B cell (primary cell): Measurements from ENCODE around the gene KLHL1. TPM values are rescaled to one million over a fixed set of nuclear protein-coding genes. Genes with fewer than 3 reads are reported as not detected.

Experiments used
- ATAC-seq: fragments of 200-7000 bp; cut with Tn5 transposase; one replicate; pipeline ENCODE4 v1.10.0; 2021; ENCODE audit warnings: low read depth, mild to moderate bottlenecking, moderate number of reproducible peaks, moderate library complexity
- CTCF ChIA-PET: fragments of 350-600 bp; sonication (Branson Sonifier 250); formaldehyde crosslinking; loops from one replicate; lab custom pipeline; 2021; ENCODE audit warnings: antibody characterized with exemption, inconsistent platforms; lab: Charles Lee
- POLR2A ChIA-PET: fragments of 350-600 bp; sonication (Branson Sonifier 250); formaldehyde crosslinking; loops from one replicate; lab custom pipeline; 2021; ENCODE audit warnings: antibody characterized with exemption; lab: Charles Lee
- DNase-seq: peaks from one replicate; pipeline ENCODE4 v3.0.0; 2013
- H2AFZ ChIP-seq: 2 replicates; pipeline ENCODE4 v1.6.1; 2012; ENCODE audit warnings: mild to moderate bottlenecking, low read depth, low read length; ENCODE audit not compliant: insufficient read depth, poor library complexity, severe bottlenecking
- H3K27ac ChIP-seq, 2 donors: 1 replicate in 1 of 2; 2 replicates in 1 of 2; pipeline ENCODE4 v1.5.1; 2012 to 2013; ENCODE audit warnings: low read length in 2 of 2, mild to moderate bottlenecking in 2 of 2, moderate library complexity in 1 of 2
- H3K27me3 ChIP-seq, 4 experiments: fragments of 200-600 bp in 1 of 4; sonication (generic) in 1 of 4; replicated peaks in 1 of 4; 1 replicate in 2 of 4; 2 replicates in 2 of 4; pipeline versions ENCODE4 v1.6.1 to v1.7.0; 2013 to 2016; ENCODE audit warnings: low read length in 3 of 4, mild to moderate bottlenecking in 2 of 4, mixed read lengths in 1 of 4, moderate library complexity in 1 of 4; ENCODE audit not compliant: insufficient read depth in 4 of 4, control insufficient read depth in 3 of 4; ENCODE audit errors: control extremely low read depth in 1 of 4
- H3K36me3 ChIP-seq, 2 experiments: replicated peaks in 1 of 2; 1 replicate in 1 of 2; 2 replicates in 1 of 2; pipeline versions ENCODE4 v1.6.1 to v1.7.1; 2013; ENCODE audit warnings: low read length in 1 of 2; ENCODE audit not compliant: insufficient read depth in 2 of 2, control insufficient read depth in 1 of 2; ENCODE audit errors: control extremely low read depth in 1 of 2, extremely low read depth in 1 of 2
- H3K4me1 ChIP-seq, 2 donors: fragments of 200-600 bp in 1 of 2; sonication (generic) in 1 of 2; 1 replicate in 1 of 2; 2 replicates in 1 of 2; pipeline versions ENCODE4 v1.5.1 to v1.6.1; 2013 to 2017; ENCODE audit warnings: low read length in 2 of 2; ENCODE audit not compliant: control insufficient read depth in 2 of 2, insufficient read depth in 2 of 2
- H3K4me2 ChIP-seq: replicated peaks from 2 replicates; pipeline ENCODE3; 2012; ENCODE audit warnings: mild to moderate bottlenecking, low read depth, low read length; ENCODE audit not compliant: poor library complexity, severe bottlenecking
- H3K4me3 ChIP-seq, 5 experiments: fragments of 200-600 bp in 1 of 5; sonication (generic) in 1 of 5; 1 replicate in 3 of 5; 2 replicates in 2 of 5; pipeline versions ENCODE4 v1.5.1 to v1.7.0; 2011 to 2016; ENCODE audit warnings: low read length in 4 of 5, mild to moderate bottlenecking in 4 of 5, low read depth in 2 of 5, control low read depth in 1 of 5, moderate library complexity in 1 of 5; ENCODE audit not compliant: insufficient read depth in 1 of 5; ENCODE audit errors: control extremely low read depth in 1 of 5, extremely low read depth in 1 of 5
- H3K79me2 ChIP-seq: fragments of 200-600 bp; sonication (generic); one replicate; pipeline ENCODE4 v1.6.0; 2016; ENCODE audit warnings: low read length; ENCODE audit not compliant: control insufficient read depth, insufficient read depth
- H3K9ac ChIP-seq: fragments of 200-600 bp; sonication (generic); 2 replicates; pipeline ENCODE4 v1.6.1; 2017; ENCODE audit warnings: mild to moderate bottlenecking, low read length, moderate library complexity
- H3K9me3 ChIP-seq, 3 donors: one replicate each; pipeline versions ENCODE4 v1.6.1 to v1.7.1; 2013; ENCODE audit warnings: low read length in 2 of 3; ENCODE audit not compliant: control insufficient read depth in 2 of 3, insufficient read depth in 1 of 3; ENCODE audit errors: control extremely low read depth in 1 of 3
- H4K20me1 ChIP-seq: 2 replicates; pipeline ENCODE4 v1.6.0; 2012; ENCODE audit warnings: mild to moderate bottlenecking, low read length; ENCODE audit not compliant: insufficient read depth, control insufficient read depth, poor library complexity, severe bottlenecking
- H3K27ac Mint-ChIP-seq: one replicate; pipeline ENCODE4 v1.8.0; 2021; ENCODE audit warnings: mixed read lengths
- H3K27me3 Mint-ChIP-seq: one replicate; pipeline ENCODE4 v1.8.0; 2021; ENCODE audit warnings: mixed read lengths
- H3K4me1 Mint-ChIP-seq: one replicate; pipeline ENCODE4 v1.8.0; 2021; ENCODE audit warnings: mixed read lengths
- H3K4me3 Mint-ChIP-seq: one replicate; pipeline ENCODE4 v1.8.0; 2021; ENCODE audit warnings: mixed read lengths
- H3K9me3 Mint-ChIP-seq: one replicate; pipeline ENCODE4 v1.8.0; 2022; ENCODE audit warnings: mixed read lengths; ENCODE audit not compliant: insufficient read depth
- CTCF ChIP-seq: fragments of 200-600 bp; IDR thresholded peaks from one replicate; pipeline ENCODE4 v1.8.0; 2022; ENCODE audit warnings: antibody characterized with exemption, mild to moderate bottlenecking
- EZH2 ChIP-seq: IDR thresholded peaks from 2 replicates; pipeline ENCODE4 v1.6.1; 2012; ENCODE audit warnings: borderline replicate concordance, low read depth, mild to moderate bottlenecking, moderate library complexity, low read length; ENCODE audit not compliant: insufficient read depth, poor library complexity, severe bottlenecking
- WGBS: methylation state at CpG from one replicate; pipeline ENCODE4 v1.1.5; 2013; ENCODE audit warnings: missing lambda C conversion rate; ENCODE audit not compliant: insufficient coverage; 5-methylcytosine and 5-hydroxymethylcytosine counted together
- intact Hi-C: fragments of 100-400 bp; cut with micrococcal nuclease; formaldehyde crosslinking; loops from one replicate; pipeline ENCODE4 v1.10.0; 2022
- polyA plus RNA-seq: library from polyadenylated mRNA; depleted of rRNA; stranded (reverse); fragments of >200 nt; gene quantifications from 2 replicates; pipeline ENCODE4 v1.2.3, GENCODE V29; 2012
- total RNA-seq, 2 donors: library from RNA; stranded (reverse); fragments of 120-200 nt in 1 of 2; gene quantifications; 1 replicate in 1 of 2; 2 replicates in 1 of 2; pipeline versions ENCODE4 v1.2.3 to v1.2.4, GENCODE V29; 2013 to 2022

KLHL1 gene
- total and polyA plus RNA-seq, 2 donors (not counting 1 experiment from before 2014, with no cell fraction given), result not detected

DNA sequence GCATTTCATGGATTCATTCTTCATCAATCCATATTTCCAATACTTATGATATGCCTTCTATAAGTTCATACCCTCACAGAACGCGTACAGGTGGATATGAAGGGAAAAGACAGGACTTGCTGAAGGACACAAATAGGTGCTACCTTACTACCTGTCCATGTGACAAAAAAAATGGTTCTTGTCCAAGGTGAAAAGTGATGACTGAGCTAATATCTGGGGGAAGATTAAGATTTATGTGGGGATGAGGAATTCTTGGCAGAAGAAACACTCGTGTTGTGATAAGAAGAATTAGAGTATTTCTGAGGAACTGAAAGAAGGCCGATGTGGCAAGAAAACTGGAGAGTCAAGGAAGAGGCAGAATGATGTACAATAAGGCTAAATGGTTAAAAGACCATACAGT lies 357.0 kb downstream of the KLHL1 start:
- ATAC-seq (no peak), DNase-seq (no peak)

More for the DNA sequence above, 357.0 kb downstream of the KLHL1 start:
- H3K9me3 Mint-ChIP-seq, result peaks cover 3% of the 10 kb centered on the region
- no peaks in the 10 kb centered on the region for H3K27me3 ChIP-seq
- H3K27ac Mint-ChIP-seq, result no peak overlapping the region
- WGBS, result 76% methylated on average over 2 of the region's 4 CpGs
- no peak overlapping the region for H3K4me2 ChIP-seq
- no peak overlapping the region for H3K4me3 Mint-ChIP-seq
- H3K36me3 ChIP-seq, result no peaks in the 10 kb centered on the region
- intact Hi-C loops, result no loop called here
- ChIA-PET CTCF (no interaction called here), POLR2A (no interaction called here)
- H4K20me1 ChIP-seq, result no peaks in the 10 kb centered on the region
- no peaks in the 10 kb centered on the region for H3K79me2 ChIP-seq
- no peaks in the 10 kb centered on the region for H3K27me3 Mint-ChIP-seq
- no peak overlapping the region for H2AFZ ChIP-seq
- TF ChIP-seq CTCF (no peak), EZH2 (no peak)
- H3K4me1 ChIP-seq, result no peaks in the 10 kb centered on the region
- H3K27ac ChIP-seq, result no peak overlapping the region
- H3K4me3 ChIP-seq, result no peak overlapping the region
- no peaks in the 10 kb centered on the region for H3K9me3 ChIP-seq
- H3K4me1 Mint-ChIP-seq, result no peaks in the 10 kb centered on the region
- no peak overlapping the region for H3K9ac ChIP-seq
